ENCODE measurements around the gene EEF1G.

DNA sequence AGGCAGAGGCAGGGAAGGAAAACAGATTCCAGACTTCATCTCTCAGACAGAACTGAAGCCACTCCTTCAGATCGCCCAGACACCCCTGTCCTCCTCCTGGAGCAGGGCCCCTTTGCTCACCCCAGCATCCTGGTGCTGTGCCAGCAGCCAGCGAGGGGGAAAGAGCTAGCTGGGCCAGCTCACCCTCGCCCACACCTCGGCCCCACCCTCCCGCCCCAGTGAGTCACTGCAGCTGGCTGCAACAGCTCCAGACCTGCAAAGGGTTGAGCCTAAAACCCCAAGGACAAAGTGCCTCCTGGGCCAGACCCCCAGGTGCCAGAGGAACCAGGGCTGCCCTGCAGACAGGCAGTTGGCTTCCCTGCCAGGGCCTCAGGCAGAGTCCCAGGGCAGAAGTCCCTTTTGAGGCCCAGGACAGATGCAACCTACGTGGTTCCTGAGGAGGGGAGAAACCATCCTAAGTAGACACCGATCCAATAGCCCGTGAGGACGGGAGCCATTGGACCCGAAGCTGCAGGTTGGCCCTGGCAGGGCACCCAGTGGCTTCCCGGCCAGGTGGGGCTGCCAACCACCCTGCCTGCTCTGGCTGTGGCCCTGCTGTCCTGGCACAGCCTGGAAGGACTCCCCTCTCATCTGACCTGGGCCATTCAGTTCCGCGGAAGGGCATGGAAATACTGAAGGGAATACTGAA lies 34.3 kb downstream of the EEF1G start:
- TF ChIP-seq, protein P1, sequence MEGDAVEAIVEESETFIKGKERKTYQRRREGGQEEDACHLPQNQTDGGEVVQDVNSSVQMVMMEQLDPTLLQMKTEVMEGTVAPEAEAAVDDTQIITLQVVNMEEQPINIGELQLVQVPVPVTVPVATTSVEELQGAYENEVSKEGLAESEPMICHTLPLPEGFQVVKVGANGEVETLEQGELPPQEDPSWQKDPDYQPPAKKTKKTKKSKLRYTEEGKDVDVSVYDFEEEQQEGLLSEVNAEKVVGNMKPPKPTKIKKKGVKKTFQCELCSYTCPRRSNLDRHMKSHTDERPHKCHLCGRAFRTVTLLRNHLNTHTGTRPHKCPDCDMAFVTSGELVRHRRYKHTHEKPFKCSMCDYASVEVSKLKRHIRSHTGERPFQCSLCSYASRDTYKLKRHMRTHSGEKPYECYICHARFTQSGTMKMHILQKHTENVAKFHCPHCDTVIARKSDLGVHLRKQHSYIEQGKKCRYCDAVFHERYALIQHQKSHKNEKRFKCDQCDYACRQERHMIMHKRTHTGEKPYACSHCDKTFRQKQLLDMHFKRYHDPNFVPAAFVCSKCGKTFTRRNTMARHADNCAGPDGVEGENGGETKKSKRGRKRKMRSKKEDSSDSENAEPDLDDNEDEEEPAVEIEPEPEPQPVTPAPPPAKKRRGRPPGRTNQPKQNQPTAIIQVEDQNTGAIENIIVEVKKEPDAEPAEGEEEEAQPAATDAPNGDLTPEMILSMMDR (IDR thresholded peaks at IDR 0.05): no peak
- TF ChIP-seq POLR2A (IDR thresholded peaks at IDR 0.05; ENCODE audit: low read depth): no peak
